Measurements from ENCODE around the gene STK24. TPM values are rescaled to one million over a fixed set of nuclear protein-coding genes. Genes with fewer than 3 reads are reported as not detected.

The STK24 gene
- total RNA-seq, 1 donor from 2014 or later = 92.3 TPM

- H3K4me3 Mint-ChIP-seq (ENCODE audit: unreplicated experiment) = no peak overlapping the region
- TF ChIP-seq, protein P1, sequence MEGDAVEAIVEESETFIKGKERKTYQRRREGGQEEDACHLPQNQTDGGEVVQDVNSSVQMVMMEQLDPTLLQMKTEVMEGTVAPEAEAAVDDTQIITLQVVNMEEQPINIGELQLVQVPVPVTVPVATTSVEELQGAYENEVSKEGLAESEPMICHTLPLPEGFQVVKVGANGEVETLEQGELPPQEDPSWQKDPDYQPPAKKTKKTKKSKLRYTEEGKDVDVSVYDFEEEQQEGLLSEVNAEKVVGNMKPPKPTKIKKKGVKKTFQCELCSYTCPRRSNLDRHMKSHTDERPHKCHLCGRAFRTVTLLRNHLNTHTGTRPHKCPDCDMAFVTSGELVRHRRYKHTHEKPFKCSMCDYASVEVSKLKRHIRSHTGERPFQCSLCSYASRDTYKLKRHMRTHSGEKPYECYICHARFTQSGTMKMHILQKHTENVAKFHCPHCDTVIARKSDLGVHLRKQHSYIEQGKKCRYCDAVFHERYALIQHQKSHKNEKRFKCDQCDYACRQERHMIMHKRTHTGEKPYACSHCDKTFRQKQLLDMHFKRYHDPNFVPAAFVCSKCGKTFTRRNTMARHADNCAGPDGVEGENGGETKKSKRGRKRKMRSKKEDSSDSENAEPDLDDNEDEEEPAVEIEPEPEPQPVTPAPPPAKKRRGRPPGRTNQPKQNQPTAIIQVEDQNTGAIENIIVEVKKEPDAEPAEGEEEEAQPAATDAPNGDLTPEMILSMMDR (IDR thresholded peaks at IDR 0.05; ENCODE audit: unreplicated experiment) = no peak
- no peaks in the 10 kb centered on the region for H3K27me3 Mint-ChIP-seq (ENCODE audit: unreplicated experiment)
- no peak overlapping the region for H3K27ac Mint-ChIP-seq (ENCODE audit: unreplicated experiment)
- peaks cover 8% of the 10 kb centered on the region for H3K36me3 Mint-ChIP-seq (ENCODE audit: low read depth, unreplicated experiment)
- DNase-seq (ENCODE audit: low spot score) = no peak
- H3K9me3 Mint-ChIP-seq (ENCODE audit: unreplicated experiment) = no peaks in the 10 kb centered on the region
- peaks cover 13% of the 10 kb centered on the region for H3K4me1 Mint-ChIP-seq (ENCODE audit: unreplicated experiment)
Observed at GRCh38 chr13:98515818-98516465, 61.0 kb downstream of the STK24 start.

DNA sequence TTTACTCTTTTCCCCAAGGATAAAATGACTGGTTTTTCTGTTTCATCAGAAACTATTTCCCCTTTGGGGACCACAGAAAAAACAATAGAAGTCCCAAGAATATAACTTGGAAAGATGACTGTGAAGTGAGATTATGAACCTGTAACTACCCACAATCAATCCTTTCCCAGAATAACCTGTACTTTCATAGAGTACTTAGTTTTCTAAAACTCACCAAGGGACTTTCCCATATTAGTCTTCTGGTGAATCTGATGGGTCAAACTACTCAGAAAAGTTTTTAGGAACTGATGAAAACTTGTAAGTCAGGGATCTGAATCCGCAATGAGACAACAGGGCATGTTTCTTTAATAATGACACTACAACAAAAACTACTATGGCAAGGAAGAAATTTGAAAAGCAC lies 62.6 kb downstream of the STK24 start:
- no peak overlapping the region for H3K27ac Mint-ChIP-seq (ENCODE audit: unreplicated experiment)
- TF ChIP-seq, protein P1 (IDR thresholded peaks at IDR 0.05; ENCODE audit: unreplicated experiment) = no peak
- H3K4me1 Mint-ChIP-seq (ENCODE audit: unreplicated experiment) = peaks cover 16% of the 10 kb centered on the region
- DNase-seq (ENCODE audit: low spot score) = no peak
- H3K9me3 Mint-ChIP-seq (ENCODE audit: unreplicated experiment) = no peaks in the 10 kb centered on the region
- H3K4me3 Mint-ChIP-seq (ENCODE audit: unreplicated experiment) = no peak overlapping the region
- H3K27me3 Mint-ChIP-seq (ENCODE audit: unreplicated experiment) = no peaks in the 10 kb centered on the region
- H3K36me3 Mint-ChIP-seq (ENCODE audit: low read depth, unreplicated experiment) = peaks cover 8% of the 10 kb centered on the region

- Mint-ChIP-seq H3K36me3 (ENCODE audit: low read depth, unreplicated experiment) (peaks cover 8% of the 10 kb centered on the region), H3K27ac (ENCODE audit: unreplicated experiment) (no peak overlapping the region), H3K9me3 (ENCODE audit: unreplicated experiment) (no peaks in the 10 kb centered on the region), H3K4me1 (ENCODE audit: unreplicated experiment) (peaks cover 21% of the 10 kb centered on the region), H3K27me3 (ENCODE audit: unreplicated experiment) (no peaks in the 10 kb centered on the region), H3K4me3 (ENCODE audit: unreplicated experiment) (no peak overlapping the region)
- DNase-seq (ENCODE audit: low spot score) = no peak
- TF ChIP-seq, protein P1 (IDR thresholded peaks at IDR 0.05; ENCODE audit: unreplicated experiment) = no peak
Observed at GRCh38 chr13:98513837-98514236, 63.1 kb downstream of the STK24 start.

- Mint-ChIP-seq H3K9me3 (ENCODE audit: unreplicated experiment) (no peaks in the 10 kb centered on the region), H3K4me3 (ENCODE audit: unreplicated experiment) (no peak overlapping the region), H3K36me3 (ENCODE audit: low read depth, unreplicated experiment) (peaks cover 8% of the 10 kb centered on the region), H3K27ac (ENCODE audit: unreplicated experiment) (no peak overlapping the region), H3K4me1 (ENCODE audit: unreplicated experiment) (peaks cover 29% of the 10 kb centered on the region), H3K27me3 (ENCODE audit: unreplicated experiment) (no peaks in the 10 kb centered on the region)
- TF ChIP-seq, protein P1 (IDR thresholded peaks at IDR 0.05; ENCODE audit: unreplicated experiment) = no peak
- DNase-seq (ENCODE audit: low spot score) = no peak
Observed at GRCh38 chr13:98512774-98513665, 63.9 kb downstream of the STK24 start.

DNA sequence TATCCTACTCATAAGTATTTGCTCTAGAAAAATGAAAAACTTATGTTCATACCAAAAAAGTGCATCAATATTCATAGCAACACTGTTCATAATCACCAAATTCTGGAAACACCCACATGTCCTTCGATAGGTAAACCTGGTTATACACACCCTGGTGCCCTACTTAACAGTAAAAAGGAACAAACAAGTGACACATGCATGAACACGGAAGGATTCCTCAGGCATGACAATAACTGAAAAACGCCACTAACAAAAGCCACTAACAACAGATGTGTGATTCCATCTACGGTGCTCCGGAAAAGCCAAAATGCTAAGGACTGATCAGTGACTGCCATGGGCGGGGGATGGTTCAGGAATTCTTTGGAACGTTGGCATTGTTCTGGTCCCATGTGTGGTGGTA lies 65.5 kb downstream of the STK24 start:
- peaks cover 5% of the 10 kb centered on the region for H3K36me3 Mint-ChIP-seq (ENCODE audit: low read depth, unreplicated experiment)
- H3K27ac Mint-ChIP-seq (ENCODE audit: unreplicated experiment) = no peak overlapping the region
- no peak for DNase-seq (ENCODE audit: low spot score)
- TF ChIP-seq, protein P1 (IDR thresholded peaks at IDR 0.05; ENCODE audit: unreplicated experiment) = no peak
- H3K27me3 Mint-ChIP-seq (ENCODE audit: unreplicated experiment) = no peaks in the 10 kb centered on the region
- no peaks in the 10 kb centered on the region for H3K9me3 Mint-ChIP-seq (ENCODE audit: unreplicated experiment)
- peaks cover 38% of the 10 kb centered on the region for H3K4me1 Mint-ChIP-seq (ENCODE audit: unreplicated experiment)
- no peak overlapping the region for H3K4me3 Mint-ChIP-seq (ENCODE audit: unreplicated experiment)

Data from endothelial cell (in vitro differentiated cells).